NCI-H1105 treated with DMSO at 0.1 percent for 48 hours (cell line): ENCODE data around the gene HNF1A.
A peak's percentile ranks its signal among the peaks of the same experiment; 100 is the strongest.
"Not testable (repeated sequence)": the region's sequence is repeated elsewhere in the genome, so short reads cannot be mapped to it uniquely, and the experiment has no call there.

Source experiments
- DNase-seq: peaks from one replicate; lab custom pipeline; 2025; lab: John Stamatoyannopoulos, UW

The HNF1A gene

DNA sequence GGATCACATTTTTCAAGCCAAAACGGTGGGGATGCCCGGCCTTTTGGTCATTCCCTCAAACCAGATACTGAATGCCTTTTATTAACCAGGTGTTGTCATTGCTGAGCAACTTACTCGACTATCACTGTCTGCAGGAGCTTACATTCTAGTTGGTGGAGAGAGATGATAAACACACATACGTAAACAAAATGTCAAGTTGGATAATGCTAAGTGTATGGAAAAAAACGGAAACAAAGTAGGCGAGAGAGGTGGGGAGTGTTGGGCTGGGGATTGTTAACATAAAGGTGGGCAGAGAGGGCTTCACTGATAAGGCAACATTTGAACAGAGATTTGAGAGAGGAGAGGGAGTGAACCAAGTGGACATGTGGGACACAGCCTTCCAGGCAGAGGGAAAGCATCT lies 33.5 kb downstream of the HNF1A start:
- DNase-seq: no peak

DNA sequence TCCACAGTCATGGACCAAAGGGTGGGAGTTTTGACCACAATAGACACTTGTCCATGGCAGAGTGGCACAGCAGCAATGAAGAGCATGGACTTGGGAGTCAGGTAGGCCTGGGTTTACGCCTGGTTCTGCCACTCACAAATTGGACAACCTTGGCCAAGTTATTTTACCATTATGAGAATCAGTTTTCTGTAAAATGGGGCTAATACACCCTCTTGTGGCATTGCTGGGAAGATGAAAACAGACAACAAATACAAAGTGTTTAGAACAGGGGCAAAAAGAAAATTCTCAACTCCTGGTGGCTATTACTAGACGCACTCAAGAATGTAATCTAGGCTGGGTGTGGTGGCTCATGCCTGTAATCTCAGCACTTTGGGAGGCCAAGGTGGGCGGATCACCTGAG lies 35.4 kb downstream of the HNF1A start:
- no peak for DNase-seq

DNA sequence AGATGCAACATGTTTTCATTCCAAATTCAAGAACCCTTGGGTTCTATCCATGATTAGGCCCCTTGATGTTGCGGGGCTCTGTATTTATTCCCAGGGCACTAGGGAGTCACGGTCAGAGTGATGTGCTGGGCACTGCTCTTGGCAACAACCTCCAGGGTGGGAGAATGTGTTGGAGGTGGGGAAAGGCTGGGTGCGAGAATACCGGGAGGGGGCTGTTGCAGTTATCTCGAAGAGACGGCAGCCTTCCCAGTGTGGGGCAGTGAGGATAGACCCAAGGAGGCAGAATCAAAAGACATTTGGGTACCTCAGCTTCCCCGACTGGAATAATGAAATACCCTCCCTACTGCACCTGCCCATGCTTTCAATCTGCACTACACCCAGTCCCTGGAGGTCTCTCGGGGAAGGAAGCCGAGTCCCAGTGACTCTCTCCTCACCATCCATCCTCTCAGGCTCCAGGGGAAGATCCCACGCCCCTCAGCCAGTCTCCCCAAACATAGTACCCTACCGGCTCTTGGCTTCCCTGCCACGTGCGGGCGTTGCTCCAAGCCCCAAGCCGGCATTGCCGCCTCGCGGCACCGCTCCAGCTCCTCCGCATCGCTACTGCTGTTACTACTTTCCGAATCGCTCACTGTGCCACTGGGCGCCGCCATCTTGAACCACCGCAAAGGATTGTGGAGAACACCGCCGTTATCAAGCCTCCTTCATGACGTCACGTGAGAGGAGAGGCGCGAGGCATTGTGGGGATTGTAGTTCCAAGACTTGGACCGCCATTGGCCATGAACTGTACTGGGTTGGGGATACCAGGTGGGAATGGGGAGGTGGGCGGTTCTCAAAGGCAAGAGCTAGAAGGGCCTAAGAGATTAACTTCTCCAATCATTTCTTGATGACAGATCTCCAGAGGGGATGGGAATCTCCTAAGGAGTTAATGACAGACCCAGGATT lies 37.8 kb downstream of the HNF1A start, which contains the start of gene C12orf43:
C12orf43 (minus strand) TSS at position 663 of the 942 bp plus-strand sequence; CDS start at position 650, 13 bp downstream.
- DNase-seq: peak; percentile 94

DNA sequence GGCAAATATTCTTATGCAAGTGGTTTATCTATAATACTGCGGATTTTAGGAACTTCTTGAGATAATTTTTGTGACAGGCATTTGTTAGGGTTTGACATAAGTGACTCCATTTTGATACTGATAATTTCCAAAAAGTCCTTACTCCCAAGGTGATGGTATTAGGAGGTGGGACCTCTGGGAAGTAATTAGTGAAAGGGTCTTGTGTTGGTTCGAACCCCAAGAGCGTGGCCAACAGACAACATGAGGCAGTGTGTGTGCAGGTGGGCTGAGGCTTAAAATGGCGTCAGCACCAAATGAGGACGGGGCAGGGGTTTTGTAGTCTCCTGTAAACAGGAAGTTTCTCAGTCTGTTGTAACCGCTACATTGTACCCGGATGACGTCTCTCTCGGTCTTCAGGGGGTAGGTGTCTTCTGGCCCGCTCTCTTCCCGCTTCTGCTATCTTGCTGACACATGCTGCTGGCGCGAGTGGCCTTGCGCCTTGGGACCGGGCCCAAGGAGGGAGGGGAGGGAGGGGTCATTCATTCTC lies 39.7 kb downstream of the HNF1A start:
- DNase-seq: no peak

DNA sequence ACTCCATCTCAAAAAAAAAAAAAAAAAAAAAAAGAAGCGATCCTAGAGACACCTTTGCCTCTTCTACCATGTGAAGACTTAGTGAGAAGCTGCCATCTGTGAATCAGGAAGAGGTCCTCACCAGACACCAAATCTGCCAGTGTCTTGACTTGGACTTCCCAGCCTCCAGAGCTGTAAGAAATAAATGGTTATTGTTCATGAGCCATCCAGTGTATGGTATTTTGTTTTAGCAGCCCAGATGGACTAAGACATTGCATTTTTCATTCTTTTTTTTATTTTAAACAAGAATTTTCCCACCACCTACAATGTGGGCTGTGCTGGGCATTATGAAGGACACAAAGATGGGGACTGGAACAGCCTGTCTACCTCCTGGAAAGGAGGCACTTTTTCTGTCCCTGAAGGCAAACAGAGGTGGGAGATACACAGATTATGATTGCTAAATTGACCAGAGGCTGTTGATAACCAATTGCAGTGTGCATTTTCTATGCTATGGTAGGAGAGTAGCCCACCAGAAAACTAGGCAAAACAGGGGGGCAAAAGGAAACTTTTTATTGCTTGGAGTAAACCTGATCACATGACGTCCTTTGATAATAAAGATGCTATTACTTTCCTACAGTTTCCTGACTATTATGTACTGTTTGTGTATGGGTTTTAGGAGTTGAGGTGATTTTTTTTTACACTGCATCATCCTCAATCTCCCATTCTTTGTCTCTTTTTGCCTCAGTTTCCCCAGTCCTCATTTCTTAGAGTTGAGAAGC lies 40.7 kb downstream of the HNF1A start:
- DNase-seq: no peak

DNA sequence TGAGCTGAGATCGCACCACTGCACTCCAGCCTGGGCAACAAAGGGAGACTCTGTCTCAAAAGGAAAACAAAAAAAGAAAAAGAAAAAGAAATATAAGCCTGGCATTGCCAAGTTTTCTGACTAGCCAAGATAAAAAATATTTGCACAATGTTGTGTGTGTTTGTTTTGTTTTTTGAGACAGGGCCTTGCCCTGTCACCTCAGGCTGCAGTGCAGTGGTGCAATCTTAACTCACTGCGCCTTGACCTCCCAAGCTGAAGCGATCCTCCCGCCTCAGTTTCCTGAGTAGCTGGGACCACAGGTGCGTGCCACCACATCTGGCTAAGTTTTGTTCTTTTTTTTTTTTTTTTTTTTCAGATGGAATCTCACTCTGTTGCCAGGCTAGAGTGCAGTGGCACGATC lies 43.4 kb downstream of the HNF1A start:
- DNase-seq: no peak

DNA sequence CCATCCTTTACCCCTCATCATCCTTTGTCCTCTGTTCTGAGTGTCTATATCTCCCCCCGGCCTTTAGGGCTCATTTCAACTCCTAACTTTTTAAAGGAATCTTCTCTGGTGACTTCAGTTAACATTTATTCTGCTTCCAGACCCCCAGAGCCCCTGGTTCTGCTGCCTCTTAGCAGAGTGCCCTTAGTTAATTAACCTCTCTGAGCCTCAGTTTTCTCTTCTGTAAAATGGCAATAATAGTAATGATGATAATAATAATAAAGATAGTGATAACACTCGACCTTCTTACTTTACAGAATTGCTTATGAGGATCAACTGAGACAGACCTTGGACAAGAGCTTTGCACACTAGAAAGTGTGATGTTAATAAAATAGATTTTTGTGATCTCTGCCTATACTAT lies 44.4 kb downstream of the HNF1A start:
- no peak for DNase-seq

DNA sequence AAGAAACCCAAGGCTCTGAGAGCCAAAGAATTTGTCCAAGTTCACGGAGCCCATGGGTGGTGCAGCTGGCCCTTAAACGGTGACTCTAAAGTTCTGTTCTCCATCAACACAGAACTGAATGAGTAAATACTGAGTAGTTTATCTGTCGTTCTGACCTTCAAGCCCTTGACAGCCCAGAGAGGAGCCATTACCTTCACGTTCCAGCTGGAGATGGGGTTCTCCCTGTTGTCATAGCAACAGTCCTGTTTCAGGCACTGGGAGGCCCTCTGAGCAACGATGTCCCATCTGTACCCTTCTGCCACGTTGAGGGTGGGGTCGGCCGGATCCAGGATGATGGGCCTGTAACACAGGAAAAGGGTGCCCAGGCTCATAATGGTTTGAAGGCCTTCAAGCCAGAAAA lies 45.5 kb downstream of the HNF1A start:
- DNase-seq: no peak

DNA sequence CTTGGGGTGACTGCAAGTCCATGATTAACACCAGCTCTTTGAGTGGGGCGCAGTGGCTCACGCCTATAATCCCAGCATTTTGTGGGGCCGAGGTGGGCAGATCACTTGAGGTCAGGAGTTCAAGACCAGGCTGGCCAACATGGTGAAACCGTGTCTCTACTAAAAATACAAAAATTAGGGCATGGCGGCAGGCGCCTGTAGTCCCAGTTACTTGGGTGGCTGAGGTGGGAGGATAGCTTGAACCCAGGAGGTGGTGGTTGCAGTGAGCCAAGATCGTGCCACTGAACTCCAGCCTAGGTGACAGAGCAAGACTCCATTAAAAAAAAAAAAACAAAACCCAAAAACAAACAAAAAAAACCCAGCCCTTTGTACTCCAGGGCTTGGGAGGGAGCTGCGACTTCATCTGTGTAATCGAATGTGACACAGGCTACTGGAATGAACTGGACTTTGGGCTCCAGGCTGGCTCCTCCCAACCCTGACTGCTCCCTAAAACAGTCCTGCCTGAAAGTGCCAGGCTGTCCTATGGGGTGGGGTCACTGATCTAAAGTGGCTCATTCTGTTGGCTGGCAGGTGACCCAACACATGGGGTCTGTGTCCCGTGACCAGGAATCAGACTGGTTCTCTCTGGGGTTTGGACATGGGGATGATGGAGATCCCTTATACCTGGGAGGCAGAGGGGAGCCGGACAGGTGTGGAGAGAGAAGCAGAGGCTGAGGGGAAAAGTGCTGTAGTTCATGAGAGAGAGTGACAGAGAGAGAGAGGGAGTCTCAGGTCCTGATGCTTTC lies 47.3 kb downstream of the HNF1A start:
- DNase-seq: no peak

DNA sequence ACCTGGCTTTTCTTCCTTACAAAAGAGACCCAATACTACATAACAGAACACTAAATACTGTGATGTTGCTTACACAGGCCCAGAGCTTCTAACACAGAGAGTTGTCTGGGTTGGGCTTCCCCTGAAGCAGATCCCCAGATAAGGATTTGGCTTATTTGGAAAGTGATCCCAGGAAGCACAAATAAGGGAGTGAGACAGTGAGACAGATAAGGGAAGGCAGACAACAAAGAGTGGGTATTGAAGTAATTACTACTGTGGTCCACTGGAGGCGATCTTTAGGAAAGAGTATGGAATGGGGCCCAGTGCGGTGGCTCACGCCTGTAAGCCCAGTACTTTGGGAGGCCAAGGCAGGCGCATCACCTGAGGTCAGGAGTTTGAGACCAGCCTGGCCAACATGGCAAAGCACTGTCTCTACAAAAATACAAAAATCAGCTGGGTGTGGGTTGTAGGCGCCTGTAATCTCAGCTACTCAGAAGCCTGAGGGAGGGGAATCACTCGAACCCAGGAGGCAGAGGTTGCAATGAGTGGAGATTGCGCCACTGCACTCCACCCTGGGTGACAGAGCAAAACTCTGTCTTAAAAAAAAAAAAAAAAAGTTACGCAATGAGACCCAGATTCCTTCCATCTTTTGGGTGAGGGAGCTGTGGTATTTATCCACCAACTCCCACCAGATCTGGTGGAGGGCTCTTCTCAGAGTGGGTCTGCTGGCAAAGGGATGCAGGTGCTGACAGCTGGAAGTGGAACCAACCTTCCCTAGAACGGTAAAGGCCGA lies 48.1 kb downstream of the HNF1A start:
- DNase-seq: no peak

DNA sequence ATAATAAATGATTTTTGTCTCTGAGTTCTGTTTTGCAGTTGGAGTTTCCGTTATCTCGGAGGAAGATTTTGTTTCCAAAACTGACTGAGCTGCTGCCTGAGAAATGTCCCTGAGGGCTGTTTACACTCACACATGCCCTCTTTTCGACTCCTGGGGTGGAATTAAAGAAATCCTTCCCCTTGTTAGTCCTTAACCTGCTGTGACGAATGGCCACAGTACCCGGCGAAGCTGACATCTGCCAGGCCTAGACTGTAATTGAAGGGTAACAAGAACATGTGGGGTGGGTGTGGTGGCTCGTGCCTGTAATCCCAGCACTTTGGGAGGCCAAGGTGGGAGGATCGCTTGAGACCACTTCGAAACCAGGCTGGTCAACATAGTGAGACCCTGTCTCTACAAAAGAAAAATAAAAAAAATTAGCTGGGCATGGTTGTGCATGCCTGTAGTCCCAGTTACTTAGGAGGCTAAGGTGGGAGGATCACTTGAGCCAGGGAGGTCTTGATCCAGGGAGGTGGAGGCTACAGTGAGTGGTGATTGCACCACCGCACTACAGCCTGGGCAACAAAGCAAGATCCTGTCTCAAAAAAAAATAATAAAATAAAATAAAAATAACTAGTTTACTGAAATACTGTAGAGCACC lies 52.4 kb downstream of the HNF1A start:
- no peak for DNase-seq

DNA sequence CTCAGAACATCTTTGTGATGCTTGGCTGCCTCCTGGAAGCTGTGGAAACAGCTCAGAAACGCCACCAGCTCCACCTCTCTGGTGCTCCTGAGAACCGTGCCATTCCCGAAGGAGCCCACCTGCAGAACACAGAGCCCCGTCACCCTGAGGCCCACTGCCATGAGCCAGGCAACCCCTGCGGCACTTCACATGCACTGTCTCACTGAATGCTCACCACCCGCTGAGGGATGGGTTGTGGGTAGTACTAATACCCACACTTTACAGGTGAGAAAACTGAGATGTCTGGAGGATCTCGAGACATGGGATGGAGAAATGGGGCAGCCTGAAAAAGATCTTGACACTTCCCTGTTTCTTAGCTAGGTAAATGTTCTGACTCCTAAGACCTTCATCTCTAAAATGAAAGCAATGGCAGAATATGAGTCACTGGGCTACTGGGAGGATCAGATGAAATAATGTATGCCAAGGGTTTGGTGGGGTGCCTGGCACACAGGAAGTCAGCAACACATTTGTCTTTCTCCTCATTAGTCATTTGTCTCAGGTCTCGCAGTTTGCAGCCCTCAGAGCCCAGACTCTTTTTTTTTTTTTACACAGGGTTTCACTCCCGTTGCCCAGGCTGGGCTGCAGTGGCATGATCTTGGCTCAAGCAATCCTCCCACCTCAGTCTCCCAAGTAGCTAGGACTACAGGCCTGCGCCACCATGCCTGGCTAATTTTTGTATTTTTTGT lies 55.4 kb downstream of the HNF1A start:
- no peak for DNase-seq

DNA sequence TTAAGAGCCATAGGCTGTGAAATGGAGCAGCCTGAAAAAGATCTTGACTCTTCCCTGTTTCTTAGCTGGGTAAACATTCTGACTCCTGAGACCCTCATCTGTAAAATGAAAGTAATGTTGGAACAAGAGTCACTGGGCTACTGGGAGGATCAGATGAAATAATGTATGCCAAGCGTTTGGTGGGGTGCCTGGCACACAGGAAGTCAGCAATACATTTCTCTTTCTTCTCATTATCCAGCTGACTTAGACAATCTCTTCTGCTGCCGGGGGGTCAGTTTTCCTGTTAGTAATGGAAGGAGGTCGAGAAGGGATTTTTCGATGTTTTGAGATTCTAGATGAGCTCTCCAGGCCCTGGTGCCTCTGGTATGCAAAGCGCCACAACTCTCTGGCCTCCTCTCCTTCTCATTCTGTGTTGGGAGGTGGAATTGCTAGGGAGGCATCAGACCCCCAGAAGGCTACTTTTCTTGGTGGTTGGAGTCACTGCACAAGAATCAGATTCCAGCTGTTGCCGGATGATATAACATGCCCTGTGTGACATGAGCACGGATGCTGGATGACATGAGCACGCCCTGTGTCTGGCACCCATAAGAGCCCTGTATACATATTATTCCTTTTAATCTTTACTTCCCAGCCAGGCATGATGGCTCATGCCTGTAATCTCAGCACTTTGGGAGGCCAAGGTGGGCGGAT lies 56.4 kb downstream of the HNF1A start:
- no peak for DNase-seq

DNA sequence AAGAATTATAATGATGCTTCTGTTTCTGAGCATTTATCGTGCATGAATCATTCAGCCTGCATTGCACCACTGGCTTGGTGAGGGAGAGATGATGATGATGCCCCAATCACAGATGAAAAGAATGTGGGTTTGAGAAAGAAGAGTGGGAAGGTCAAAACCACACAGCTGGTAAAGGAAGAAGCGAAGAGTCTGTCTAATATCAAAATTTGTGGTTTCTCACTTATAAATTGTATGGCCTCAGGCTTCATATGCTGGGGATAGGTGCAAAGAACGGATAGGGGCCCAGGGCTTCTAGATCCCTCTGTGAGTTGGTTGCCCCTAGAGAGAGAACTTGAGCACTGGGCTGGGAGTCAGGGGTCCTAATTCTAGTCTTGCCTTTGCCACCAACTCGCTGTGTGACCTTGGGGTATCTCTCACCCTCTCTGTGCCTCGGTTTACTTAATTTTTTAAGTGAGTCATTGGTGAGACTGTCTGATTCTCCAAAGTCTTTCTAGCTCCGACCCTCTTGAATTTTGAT lies 58.5 kb downstream of the HNF1A start:
- no peak for DNase-seq

DNA sequence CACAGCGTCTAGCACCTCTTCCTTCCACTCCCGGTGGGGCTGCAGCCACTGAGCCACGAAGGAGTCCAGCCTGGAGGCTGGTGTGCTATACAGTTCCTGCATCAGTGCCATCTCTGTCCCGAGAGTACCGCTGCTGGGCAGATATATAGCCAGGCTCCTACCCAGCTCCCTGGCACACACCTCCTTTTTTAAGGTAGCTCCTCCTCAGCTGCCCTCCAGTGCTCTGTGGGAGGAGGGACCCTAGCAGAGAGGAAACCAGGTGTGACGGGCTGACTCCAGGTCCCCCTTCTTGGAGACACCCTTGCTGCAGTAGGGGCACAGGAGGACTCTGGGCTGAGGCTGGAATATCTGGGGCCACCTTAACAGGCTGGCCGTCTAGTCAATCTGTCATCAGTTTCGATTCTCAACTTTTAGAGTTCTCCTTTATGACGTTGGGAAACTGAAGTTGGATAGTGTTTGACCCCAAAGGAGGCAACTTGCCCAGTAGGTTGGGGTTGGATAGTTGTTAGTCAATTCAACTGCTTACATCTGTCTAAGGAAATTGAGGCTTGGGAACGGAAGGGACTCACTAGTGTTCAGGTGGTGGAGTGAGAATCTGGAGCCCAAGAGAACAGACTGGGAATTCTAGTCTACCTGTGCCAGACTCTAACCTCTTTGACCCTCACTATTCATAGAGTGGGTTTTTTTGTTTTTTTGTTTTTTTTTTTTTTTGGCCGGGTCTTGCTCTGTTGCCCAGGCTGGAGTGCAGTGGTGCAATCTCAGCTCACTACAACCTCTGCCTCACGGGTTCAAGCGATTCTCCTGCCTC lies 60.7 kb downstream of the HNF1A start, which contains the start of gene OASL:
OASL (minus strand) TSS at position 386 of the 808 bp plus-strand sequence; CDS start at position 111, 275 bp downstream.
- DNase-seq: no peak

DNA sequence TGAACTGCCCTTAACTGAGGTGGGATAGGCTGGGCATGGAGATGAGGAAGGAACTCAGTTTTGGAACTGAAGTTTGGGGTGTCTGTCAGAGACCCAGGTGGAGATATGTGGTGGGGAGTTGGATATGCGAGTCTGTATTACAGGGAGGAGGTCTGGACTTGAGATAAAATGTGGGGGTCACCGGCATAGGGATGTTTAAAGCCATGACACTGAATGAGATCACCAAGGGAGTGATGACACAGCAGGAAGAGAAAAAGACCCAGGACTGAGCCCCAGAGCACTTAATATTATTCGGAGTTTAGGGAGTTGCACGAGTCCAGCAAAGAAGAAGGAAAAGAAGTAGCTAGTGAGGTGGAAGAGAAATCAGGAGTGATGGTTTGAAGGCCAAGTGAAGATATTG lies 64.7 kb downstream of the HNF1A start:
- DNase-seq: no peak

DNA sequence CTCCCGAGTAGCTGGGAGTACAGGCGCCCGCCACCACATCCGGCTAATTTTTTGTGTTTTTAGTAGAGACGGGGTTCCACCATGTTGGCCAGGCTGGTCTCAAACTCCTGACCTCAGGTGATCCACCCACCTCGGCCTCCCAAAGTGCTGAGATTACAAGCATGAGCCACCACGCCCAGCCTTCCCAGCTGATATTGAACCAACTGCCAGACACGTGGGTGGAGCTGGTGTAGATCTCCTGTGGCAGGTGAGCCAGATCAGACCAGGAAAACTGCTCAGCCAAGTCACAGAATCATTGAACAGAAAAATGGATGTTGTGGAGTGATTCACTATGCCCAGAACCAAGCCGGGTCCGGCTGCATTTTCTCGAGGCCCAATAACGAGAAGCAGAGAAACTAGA lies 69.1 kb downstream of the HNF1A start:
- DNase-seq: not testable (repeated sequence)

DNA sequence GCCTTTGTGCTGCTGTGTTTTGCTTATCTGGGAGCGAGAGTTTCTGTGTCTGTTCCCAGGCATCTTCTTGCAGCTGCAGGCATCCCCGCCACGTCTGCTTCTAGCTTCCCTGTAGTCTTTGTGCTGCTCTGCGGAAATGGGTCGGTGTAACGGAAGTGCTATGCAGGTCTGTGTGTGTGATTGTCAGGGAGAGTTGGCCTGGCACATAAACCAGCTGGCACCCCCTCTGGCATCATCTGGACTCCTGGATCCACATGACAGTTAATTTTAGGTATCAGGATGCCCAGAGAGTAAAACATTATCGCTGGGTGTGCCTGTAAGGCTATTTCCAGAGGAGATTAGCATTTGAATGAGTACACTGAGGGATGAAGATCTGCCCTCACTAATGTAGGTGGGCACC lies 70.1 kb downstream of the HNF1A start:
- no peak for DNase-seq
